CD4-positive, alpha-beta T cell treated with Interleukin-15 for 1 hour (primary cell): ENCODE data around the gene RAPGEF2.
"Not testable (repeated sequence)": the region's sequence is repeated elsewhere in the genome, so short reads cannot be mapped to it uniquely, and the experiment has no call there.

Source experiments
- DNase-seq: peaks from one replicate; pipeline ENCODE4 v3.0.0-alpha.2; 2020

RAPGEF2 gene

GRCh38 chr4:159102622-159103383, at the start of gene RAPGEF2:
Gene RAPGEF2 (plus strand): TSS chr4:159103079. CDS start chr4:159104163, 1,084 bp downstream.
- peak; percentile 89 for DNase-seq

GRCh38 chr4:159055833-159056232, 47.0 kb upstream of the RAPGEF2 start:
- no peak for DNase-seq

- DNase-seq, result no peak
These were observed 42.7 kb upstream of the RAPGEF2 start for GRCh38 chr4:159060161-159060560.

GRCh38 chr4:159062381-159062780, 40.5 kb upstream of the RAPGEF2 start:
- no peak for DNase-seq

- DNase-seq, result no peak
These were observed 37.2 kb upstream of the RAPGEF2 start for GRCh38 chr4:159065513-159066240.

GRCh38 chr4:159068139-159068538, 34.7 kb upstream of the RAPGEF2 start:
- not testable (repeated sequence) for DNase-seq

- DNase-seq, result no peak
These were observed 33.0 kb upstream of the RAPGEF2 start for GRCh38 chr4:159069922-159070321.

- no peak for DNase-seq
These were observed 32.1 kb upstream of the RAPGEF2 start for GRCh38 chr4:159070742-159071141.

GRCh38 chr4:159071178-159071968, 31.5 kb upstream of the RAPGEF2 start:
- DNase-seq, result no peak

GRCh38 chr4:159071969-159072765, 30.7 kb upstream of the RAPGEF2 start:
- DNase-seq, result no peak

GRCh38 chr4:159075531-159075932, 27.3 kb upstream of the RAPGEF2 start:
- DNase-seq, result no peak

- DNase-seq, result not testable (repeated sequence)
These were observed 25.9 kb upstream of the RAPGEF2 start for GRCh38 chr4:159077018-159077417.

GRCh38 chr4:159077702-159078495, 25.0 kb upstream of the RAPGEF2 start:
- DNase-seq, result no peak

- DNase-seq, result no peak
These were observed 23.8 kb upstream of the RAPGEF2 start for GRCh38 chr4:159079074-159079473.

- no peak for DNase-seq
These were observed 16.3 kb upstream of the RAPGEF2 start for GRCh38 chr4:159086606-159087005.

- no peak for DNase-seq
These were observed 12.6 kb upstream of the RAPGEF2 start for GRCh38 chr4:159090255-159090654.

- not testable (repeated sequence) for DNase-seq
These were observed 8.7 kb upstream of the RAPGEF2 start for GRCh38 chr4:159094156-159094555.

- DNase-seq, result no peak
These were observed 6.4 kb upstream of the RAPGEF2 start for GRCh38 chr4:159096434-159096833.

GRCh38 chr4:159097144-159097543, 5.7 kb upstream of the RAPGEF2 start:
- DNase-seq, result no peak

- DNase-seq, result no peak
These were observed 5.1 kb upstream of the RAPGEF2 start for GRCh38 chr4:159097785-159098184.

GRCh38 chr4:159098482-159099127, 4.3 kb upstream of the RAPGEF2 start:
- DNase-seq, result no peak
